Omental fat pad (tissue), 4 donors: Measurements from ENCODE around the gene TNIK. TPM values are rescaled to one million over a fixed set of nuclear protein-coding genes. Genes with fewer than 3 reads are reported as not detected.

Experiments
- ATAC-seq: fragments of 150-250 bp; one replicate; pipeline ENCODE4 v1.9.1; 2016; ENCODE audit warnings: mild to moderate bottlenecking, moderate library complexity; ENCODE audit not compliant: low FRiP score
- DNase-seq: peaks from one replicate; pipeline ENCODE4 v3.0.0-alpha.2; 2019; ENCODE audit warnings: low spot score
- CTCF ChIP-seq, 3 donors: fragments of 450-650 bp; IDR thresholded peaks; one replicate each; pipeline ENCODE4 v1.5.1; 2016 to 2017; ENCODE audit warnings: antibody characterized with exemption in 3 of 3, mild to moderate bottlenecking in 3 of 3, moderate library complexity in 2 of 3
- total RNA-seq, 4 donors: library from RNA; depleted of rRNA; stranded (reverse); fragments of >200 nt; gene quantifications; one replicate each; pipeline ENCODE4 v1.1.0, GENCODE V29; 2016

TNIK gene
- total RNA-seq, 4 donors from 2014 or later = 3.9 to 12.8 (median 6.5) TPM

- DNase-seq = no peak
- TF ChIP-seq CTCF (IDR thresholded peaks at IDR 0.05) = no peak
- no peak for ATAC-seq
Observed at GRCh38 chr3:171347301-171348039, 112.7 kb downstream of the TNIK start.

- no peak for TF ChIP-seq CTCF (IDR thresholded peaks at IDR 0.05)
- ATAC-seq = no peak
- DNase-seq = no peak
Observed at GRCh38 chr3:171346582-171347300, 113.5 kb downstream of the TNIK start.

- no peak for TF ChIP-seq CTCF (IDR thresholded peaks at IDR 0.05)
- no peak for ATAC-seq
- DNase-seq = no peak
Observed at GRCh38 chr3:171346019-171346418, 114.2 kb downstream of the TNIK start.

GRCh38 chr3:171345107-171345843, 114.9 kb downstream of the TNIK start:
- DNase-seq (no peak), ATAC-seq (no peak)
- no peak for TF ChIP-seq CTCF (IDR thresholded peaks at IDR 0.05)

- ATAC-seq = no peak
- no peak for DNase-seq
- no peak for TF ChIP-seq CTCF (IDR thresholded peaks at IDR 0.05)
Observed at GRCh38 chr3:171343693-171344092, 116.5 kb downstream of the TNIK start.

GRCh38 chr3:171342783-171343420, 117.3 kb downstream of the TNIK start:
- no peak for TF ChIP-seq CTCF (IDR thresholded peaks at IDR 0.05)
- DNase-seq (no peak), ATAC-seq (no peak)
